GM19468 (cell line): Measurements from ENCODE around the gene CDX1.

Experiments
- ATAC-seq: cut with Tn5 transposase; IDR thresholded peaks from one replicate; pipeline ENCODE4 v1.9.1; 2021; ENCODE audit warnings: mild to moderate bottlenecking, moderate library complexity, moderate number of reproducible peaks; ENCODE audit not compliant: unreplicated experiment; ENCODE audit errors: extremely low read depth

The CDX1 gene

GRCh38 chr5:150144246-150144801, 22.3 kb upstream of the CDX1 start:
- no peak for ATAC-seq

GRCh38 chr5:150144879-150145278, 21.7 kb upstream of the CDX1 start:
- no peak for ATAC-seq

DNA sequence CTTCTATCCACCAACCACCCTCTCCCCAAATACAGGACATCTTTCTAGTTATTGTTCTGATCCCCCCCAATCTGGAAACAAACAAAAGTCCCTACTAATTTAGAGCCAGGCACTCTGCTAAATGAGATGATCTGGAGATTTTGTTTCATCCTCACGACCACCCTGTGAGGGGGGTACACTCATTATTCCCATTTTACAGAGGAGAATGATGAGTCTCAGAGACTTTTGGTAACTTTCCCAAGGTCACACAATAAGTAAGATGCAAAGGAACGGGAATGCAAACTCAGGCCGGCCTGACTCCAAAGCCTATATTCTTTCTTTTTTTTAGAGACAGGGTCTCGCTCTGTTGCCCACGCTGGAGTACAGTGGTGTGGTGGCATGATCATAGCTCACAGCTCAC, 20.3 kb upstream of the CDX1 start:
- no peak for ATAC-seq

- no peak for ATAC-seq
These were observed 19.5 kb upstream of the CDX1 start for GRCh38 chr5:150146862-150147601.

DNA sequence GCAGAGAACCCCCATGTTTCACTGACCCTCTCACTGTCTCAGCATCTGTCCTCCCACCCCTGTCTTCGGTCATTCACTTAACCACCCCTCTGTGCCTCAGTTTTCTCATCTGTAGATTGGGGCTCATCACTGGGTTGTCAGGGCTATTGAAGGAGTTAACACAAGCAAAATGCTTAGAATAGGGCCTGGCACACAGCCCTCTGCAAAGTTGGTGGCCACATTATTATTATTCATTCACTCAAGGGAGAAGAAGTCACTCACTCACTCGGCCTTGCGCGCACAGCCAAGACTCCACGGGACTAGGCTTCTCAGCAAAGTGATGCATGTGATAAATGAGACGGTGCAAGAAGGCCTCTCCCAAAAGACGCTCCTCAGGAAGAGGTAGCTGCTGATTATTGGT, 18.9 kb upstream of the CDX1 start:
- no peak for ATAC-seq

DNA sequence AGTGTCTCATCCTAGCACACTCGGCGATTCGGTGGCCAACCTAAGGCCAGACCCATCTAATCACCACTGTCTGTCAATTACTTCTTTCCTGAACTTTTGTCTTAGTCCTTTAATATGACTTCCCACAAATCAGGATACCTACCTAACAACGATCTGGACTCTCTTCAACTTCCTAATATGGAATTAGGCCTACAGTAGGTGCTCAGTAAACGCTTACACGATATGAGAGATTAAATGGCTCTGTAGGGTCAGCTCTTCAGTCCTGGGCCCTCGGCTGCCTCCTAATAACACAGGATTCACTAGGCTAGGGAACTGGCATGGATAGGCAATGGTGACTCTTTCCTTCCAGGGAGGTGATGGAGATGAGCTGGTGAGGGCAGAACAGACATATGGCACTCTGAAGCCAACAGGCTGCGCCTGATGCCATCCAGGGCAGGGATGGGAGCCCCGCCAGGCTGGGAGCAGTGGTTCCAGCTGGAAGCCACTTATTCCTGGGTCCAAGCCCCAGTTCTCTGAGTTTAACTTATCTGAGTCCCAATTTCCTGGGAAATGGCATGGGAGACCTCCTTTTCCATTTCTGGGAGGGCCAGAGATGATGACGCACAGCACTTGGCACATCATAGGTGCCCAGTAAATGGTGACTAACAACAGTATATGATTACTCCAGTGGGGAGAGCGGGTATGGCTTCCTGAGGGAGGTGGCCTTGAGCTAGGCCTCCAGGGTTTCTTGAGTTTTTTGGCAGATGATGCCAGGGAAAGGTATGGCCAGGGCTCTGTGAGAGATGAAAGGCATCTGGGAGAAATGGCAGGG, 18.3 kb upstream of the CDX1 start:
- ATAC-seq = no peak

- ATAC-seq = no peak
These were observed 17.0 kb upstream of the CDX1 start for GRCh38 chr5:150149618-150150017.

- ATAC-seq = no peak
These were observed 13.7 kb upstream of the CDX1 start for GRCh38 chr5:150152636-150153462.

DNA sequence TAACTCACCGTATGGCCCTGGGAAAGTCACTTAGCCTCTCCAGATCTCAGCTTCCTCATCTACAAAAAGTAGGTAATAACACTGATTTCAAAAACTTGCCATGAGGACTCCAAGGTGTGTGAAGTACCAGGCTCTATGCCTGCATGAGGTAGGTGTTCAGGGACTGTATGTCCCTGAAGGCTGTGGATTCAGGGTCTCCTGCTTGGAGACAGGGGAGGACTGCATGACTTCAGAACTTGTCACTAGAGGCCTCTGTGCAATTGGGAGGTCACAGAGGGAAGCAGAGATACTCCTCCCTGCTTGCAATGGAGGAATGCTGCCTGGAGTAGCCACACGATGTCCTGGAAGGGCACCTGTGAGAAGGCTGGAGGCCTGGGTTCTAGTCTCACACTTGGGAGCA, 13.1 kb upstream of the CDX1 start:
- no peak for ATAC-seq

- no peak for ATAC-seq
These were observed 12.5 kb upstream of the CDX1 start for GRCh38 chr5:150153957-150154617.

DNA sequence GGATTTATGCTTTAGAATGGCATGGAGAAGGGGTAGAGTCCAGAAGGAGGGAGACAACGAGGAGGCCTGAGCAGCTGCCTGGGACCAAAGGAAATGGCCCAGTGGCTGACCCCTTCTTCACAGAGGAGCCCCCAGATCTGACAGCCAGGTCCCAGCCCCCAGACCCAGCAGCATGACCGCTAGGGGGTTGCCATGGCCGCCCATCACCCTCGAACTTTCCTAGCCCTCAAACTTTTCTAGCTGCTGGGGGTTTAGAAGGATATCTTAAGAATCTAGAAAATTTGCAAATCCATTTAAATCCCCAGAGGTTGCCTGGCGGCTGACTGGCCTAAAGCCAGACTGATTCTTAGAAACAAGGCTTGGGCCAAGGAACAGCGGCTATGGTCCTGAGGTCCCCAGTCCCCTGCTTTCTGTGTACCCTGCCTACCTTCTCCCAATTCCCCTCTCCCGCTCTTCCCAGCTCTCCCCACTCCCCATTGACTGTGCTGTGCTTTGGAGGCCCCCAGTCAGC, 11.9 kb upstream of the CDX1 start:
- no peak for ATAC-seq

- no peak for ATAC-seq
These were observed 11.1 kb upstream of the CDX1 start, which contains the start of gene PDGFRB for GRCh38 chr5:150155258-150156026. Gene PDGFRB (minus strand): TSS chr5:150155845. CDS start chr5:150137047, 18,798 bp downstream.

GRCh38 chr5:150156027-150156368, 10.6 kb upstream of the CDX1 start:
- no peak for ATAC-seq

DNA sequence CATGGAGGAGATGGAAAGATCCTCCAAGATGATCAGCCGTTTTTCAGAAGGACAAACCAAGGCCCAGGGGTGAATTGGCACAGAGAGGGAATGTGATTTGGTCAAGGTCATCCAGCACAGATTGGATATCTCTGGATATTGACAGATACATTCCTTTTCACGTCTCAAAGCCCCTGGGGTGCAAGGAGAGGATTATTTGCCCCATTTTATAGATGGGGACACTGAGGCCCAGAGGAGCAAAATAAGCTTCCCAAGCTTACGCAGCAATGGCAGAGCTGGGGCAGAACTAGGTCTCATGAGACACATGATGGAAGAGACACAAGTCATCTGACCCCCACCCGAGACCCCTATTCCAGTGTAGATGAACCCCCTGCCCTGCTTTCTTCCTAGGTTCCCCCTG, 10.0 kb upstream of the CDX1 start:
- ATAC-seq = no peak

DNA sequence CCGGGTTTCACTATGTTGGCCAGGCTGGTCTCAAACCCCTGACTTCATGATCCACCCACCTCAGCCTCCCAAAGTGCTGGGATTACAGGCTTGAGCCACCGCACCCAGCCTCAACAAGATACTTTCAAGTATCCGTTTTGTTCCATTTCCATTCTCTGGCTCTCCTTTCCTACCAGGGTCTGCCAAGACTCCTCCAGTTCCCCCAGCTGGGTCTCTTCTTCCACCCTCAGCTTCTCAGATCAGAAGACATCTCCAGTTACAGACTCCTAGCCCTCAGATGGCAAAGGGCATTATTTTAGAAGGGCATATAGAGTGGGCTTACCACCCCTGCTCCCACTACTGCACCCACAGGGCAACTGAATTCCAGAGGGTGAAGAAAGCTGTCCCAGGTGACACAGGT, 9.4 kb upstream of the CDX1 start:
- no peak for ATAC-seq

- ATAC-seq = no peak
These were observed 8.2 kb upstream of the CDX1 start for GRCh38 chr5:150158170-150158949.

GRCh38 chr5:150159031-150159430, 7.5 kb upstream of the CDX1 start:
- no peak for ATAC-seq

DNA sequence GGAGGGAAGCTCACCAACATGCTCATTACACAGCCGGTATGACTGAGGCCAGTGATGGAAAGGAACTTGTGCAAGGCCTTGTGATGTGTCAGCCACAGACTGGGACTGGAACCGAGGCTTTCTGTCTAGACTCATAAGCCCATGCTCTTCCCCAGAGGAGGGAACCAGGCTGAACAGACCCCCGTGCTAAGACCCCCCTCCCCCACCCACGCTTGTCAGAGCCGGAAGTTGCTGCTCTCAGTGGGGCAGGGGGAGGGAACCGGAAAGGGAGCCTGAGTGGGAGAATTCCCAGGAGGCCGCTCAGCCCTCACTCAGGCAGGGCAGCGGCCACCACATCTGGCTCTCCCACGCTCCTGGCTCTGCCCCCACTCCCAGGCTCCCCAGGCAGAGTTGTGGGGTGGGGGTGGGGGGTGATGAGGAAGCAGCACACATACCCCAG, 6.8 kb upstream of the CDX1 start:
- no peak for ATAC-seq
